Adrenal gland (tissue), 5 donors: Measurements from ENCODE around the gene ZC3H7A.

Source experiments
- POLR2A ChIP-seq, 2 donors: fragments of 450-650 bp; IDR thresholded peaks; one replicate each; pipeline ENCODE4 v1.6.1; 2017; ENCODE audit warnings: antibody characterized with exemption in 2 of 2, mild to moderate bottlenecking in 2 of 2, moderate library complexity in 1 of 2
- TF ChIP-seq, protein P1 (sequence below), 6 experiments: fragments of 450-650 bp in 4 of 6; fragments of 200-600 bp in 2 of 6; sonication (generic) in 1 of 6; IDR thresholded peaks; 1 replicate in 5 of 6; 2 replicates in 1 of 6; pipeline versions ENCODE4 v1.5.1 to v1.8.0; 2016 to 2021; ENCODE audit warnings: antibody characterized with exemption in 6 of 6, mild to moderate bottlenecking in 2 of 6, moderate library complexity in 1 of 6
- donor health status: DM: no; HTN: no; CAD: no.

DNA sequence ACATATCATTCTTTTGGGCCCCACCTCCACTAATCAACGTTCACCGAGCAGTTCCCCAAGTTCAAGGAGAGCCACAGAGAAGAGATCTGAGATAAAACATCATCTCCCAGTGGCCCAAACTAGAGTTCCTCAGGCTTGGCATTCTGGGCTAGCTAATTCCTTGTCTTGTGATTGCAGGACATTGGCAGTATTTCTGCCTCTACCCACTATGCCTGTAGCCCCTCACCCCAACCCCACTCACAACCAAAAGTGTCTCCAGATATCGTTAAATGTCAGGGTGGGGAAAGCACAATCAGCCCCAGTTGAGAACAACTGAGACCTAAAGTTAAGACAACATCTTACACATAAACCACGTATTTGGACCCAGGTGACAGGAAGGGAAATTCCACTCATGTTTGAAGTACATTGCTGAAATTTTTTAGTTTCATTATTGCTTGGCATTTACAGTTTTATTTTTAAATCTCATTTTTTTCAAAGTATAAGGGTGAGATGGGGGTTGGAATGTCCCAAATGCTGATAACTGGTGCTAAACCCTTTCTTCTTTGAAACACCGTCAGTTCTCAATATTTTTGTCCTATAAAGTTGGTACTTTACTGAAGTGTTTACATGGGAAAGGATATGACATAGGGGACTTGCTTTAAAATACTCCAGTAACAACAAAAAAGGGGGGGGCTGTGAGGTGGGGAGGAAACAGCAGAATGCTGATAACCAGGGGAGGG is 13.6 kb downstream of the ZC3H7A start:
- TF ChIP-seq POLR2A (IDR thresholded peaks at IDR 0.05) = no peak
- TF ChIP-seq, protein P1, sequence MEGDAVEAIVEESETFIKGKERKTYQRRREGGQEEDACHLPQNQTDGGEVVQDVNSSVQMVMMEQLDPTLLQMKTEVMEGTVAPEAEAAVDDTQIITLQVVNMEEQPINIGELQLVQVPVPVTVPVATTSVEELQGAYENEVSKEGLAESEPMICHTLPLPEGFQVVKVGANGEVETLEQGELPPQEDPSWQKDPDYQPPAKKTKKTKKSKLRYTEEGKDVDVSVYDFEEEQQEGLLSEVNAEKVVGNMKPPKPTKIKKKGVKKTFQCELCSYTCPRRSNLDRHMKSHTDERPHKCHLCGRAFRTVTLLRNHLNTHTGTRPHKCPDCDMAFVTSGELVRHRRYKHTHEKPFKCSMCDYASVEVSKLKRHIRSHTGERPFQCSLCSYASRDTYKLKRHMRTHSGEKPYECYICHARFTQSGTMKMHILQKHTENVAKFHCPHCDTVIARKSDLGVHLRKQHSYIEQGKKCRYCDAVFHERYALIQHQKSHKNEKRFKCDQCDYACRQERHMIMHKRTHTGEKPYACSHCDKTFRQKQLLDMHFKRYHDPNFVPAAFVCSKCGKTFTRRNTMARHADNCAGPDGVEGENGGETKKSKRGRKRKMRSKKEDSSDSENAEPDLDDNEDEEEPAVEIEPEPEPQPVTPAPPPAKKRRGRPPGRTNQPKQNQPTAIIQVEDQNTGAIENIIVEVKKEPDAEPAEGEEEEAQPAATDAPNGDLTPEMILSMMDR (IDR thresholded peaks at IDR 0.05) = no peak
